Stimulated activated naive B cell treated with anti-CD40 and anti-IgM and Interleukin-4, amounts not matched to agents 10 μg/mL and 1 μg/mL and 100 μg/mL, for 72 hours (primary cell): ENCODE data around the gene ATOH8.

ENCODE experiments used
- ATAC-seq, 2 donors: fragments of 150-1000 bp; cut with Tn5 transposase; replicated peaks; 2 replicates each; pipeline ENCODE4 v1.10.0; 2021; ENCODE audit warnings: moderate library complexity in 1 of 2
- DNase-seq: peaks from one replicate; pipeline ENCODE4 v3.0.0; 2021
- H3K27ac Mint-ChIP-seq: one replicate; pipeline ENCODE4 v1.8.0; 2022; ENCODE audit warnings: mild to moderate bottlenecking, mixed read lengths
- H3K27me3 Mint-ChIP-seq, 2 donors: one replicate each; pipeline ENCODE4 v1.8.0; 2022; ENCODE audit warnings: mixed read lengths in 2 of 2
- H3K36me3 Mint-ChIP-seq, 2 donors: one replicate each; pipeline ENCODE4 v1.8.0; 2022; ENCODE audit warnings: mixed read lengths in 2 of 2, mild to moderate bottlenecking in 1 of 2
- H3K4me1 Mint-ChIP-seq, 2 donors: one replicate each; pipeline ENCODE4 v1.8.0; 2022; ENCODE audit warnings: mixed read lengths in 2 of 2, mild to moderate bottlenecking in 1 of 2
- H3K4me3 Mint-ChIP-seq, 2 donors: one replicate each; pipeline ENCODE4 v1.8.0; 2022; ENCODE audit warnings: mild to moderate bottlenecking in 2 of 2, mixed read lengths in 2 of 2, moderate library complexity in 1 of 2
- H3K9me3 Mint-ChIP-seq, 2 donors: one replicate each; pipeline ENCODE4 v1.8.0; 2022; ENCODE audit warnings: mixed read lengths in 2 of 2, mild to moderate bottlenecking in 1 of 2

The ATOH8 gene

DNA sequence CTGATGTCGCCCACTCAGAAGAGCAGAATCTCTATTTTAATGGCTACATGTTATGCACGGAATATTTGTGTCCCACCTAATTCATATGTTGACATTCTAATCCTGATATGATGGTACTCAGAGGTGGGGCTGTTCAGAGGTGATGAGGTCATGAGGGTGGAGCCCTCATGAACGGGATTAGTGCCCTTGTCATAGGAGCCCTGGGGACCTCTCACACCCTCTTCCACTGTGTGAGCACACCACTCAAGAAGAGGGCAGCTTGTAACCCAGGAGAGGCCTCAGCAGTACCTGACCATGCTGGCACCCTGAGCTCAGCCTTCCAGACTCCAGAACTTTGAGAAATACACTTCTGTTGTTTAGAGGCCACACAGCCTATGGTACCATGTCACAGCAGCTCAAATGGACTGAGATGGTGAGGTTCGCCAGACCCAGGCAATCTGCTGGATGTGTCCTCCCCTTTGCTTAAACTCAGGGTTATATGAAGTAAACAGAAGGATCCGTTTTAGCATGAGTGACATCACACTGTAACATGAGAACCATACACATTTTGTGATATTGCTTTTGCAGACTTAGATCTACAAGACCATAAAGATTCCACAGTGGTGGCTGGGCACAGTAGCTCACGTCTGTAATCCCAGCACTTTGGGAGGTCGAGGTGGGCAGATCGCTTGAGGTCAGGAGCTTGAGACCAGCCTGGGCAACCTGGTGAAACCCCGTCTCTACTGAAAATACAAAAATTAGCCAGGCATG, 48.7 kb downstream of the ATOH8 start:
- Mint-ChIP-seq H3K4me3 (no peak overlapping the region), H3K27ac (no peak overlapping the region), H3K9me3 (peaks cover 5 to 7% of the 10 kb centered on the region in 2 donors), H3K4me1 (peaks cover 3 to 10% of the 10 kb centered on the region in 2 donors), H3K36me3 (no peaks in the 10 kb centered on the region), H3K27me3 (peaks cover 26 to 27% of the 10 kb centered on the region in 2 donors)
- ATAC-seq = no peak
- DNase-seq = no peak

DNA sequence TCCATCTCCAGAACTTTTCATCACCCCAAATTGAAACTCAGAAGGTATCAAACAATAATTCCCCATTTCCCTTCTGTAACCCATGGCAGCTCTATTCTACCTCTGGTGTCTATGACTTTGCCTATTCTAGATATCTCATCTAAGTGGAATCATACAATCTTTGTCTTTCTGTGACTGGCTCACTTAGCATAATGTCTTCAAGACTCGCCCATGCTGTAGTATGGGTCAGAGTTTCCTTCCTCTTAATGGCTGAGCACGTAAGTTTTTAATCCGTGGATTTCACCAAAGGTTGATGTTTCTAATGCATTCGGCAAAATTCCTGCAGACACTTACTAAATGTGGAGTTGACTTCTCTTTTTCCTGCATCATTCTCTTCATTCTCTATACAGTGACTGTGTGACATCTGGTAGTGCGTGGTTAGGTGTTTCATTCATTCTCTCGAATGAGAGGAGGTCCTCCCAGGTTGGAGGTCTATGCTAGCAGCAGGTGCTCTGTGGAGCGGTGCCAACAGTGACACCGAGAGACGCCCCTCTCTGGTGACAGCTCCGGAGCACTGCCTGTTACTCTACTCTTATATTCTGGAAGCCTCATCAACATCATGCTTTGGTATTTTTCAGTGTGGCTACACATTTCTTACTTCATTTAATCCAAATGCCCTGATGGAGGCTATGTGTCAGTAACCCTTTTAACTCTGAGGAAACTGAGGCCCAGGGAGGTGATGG, 50.1 kb downstream of the ATOH8 start:
- Mint-ChIP-seq H3K27ac (no peak overlapping the region), H3K36me3 (no peaks in the 10 kb centered on the region), H3K4me3 (no peak overlapping the region), H3K4me1 (peaks cover 3 to 10% of the 10 kb centered on the region in 2 donors), H3K9me3 (peaks cover 5 to 7% of the 10 kb centered on the region in 2 donors), H3K27me3 (peaks cover 20 to 21% of the 10 kb centered on the region in 2 donors)
- ATAC-seq = no peak
- no peak for DNase-seq

DNA sequence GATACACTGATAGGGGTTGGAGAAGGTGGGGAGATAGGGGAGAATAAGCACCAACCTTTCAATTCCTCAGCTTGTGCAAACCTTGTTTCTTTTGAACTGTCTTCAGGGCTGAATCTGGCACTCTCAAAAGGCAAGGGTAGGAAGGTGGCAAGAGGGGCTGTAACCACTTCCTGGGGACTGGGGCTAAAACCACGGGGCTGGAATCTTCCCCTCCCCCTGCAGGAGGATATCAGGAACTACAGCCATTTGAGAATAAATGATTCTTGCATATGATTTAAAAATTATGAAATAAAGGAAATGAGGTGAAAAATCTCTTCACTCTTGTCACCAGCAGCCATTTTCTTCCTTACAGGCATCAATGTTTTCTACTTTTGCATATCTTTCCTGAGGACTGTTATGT, 50.8 kb downstream of the ATOH8 start:
- no peak overlapping the region for H3K4me3 Mint-ChIP-seq
- ATAC-seq (peak in 1 of 2 donors; percentile 25), DNase-seq (no peak)
- peaks cover 5 to 7% of the 10 kb centered on the region in 2 donors for H3K9me3 Mint-ChIP-seq
- peaks cover 3 to 10% of the 10 kb centered on the region in 2 donors for H3K4me1 Mint-ChIP-seq
- no peaks in the 10 kb centered on the region for H3K36me3 Mint-ChIP-seq
- H3K27me3 Mint-ChIP-seq = peaks cover 16 to 18% of the 10 kb centered on the region in 2 donors
- H3K27ac Mint-ChIP-seq = no peak overlapping the region

DNA sequence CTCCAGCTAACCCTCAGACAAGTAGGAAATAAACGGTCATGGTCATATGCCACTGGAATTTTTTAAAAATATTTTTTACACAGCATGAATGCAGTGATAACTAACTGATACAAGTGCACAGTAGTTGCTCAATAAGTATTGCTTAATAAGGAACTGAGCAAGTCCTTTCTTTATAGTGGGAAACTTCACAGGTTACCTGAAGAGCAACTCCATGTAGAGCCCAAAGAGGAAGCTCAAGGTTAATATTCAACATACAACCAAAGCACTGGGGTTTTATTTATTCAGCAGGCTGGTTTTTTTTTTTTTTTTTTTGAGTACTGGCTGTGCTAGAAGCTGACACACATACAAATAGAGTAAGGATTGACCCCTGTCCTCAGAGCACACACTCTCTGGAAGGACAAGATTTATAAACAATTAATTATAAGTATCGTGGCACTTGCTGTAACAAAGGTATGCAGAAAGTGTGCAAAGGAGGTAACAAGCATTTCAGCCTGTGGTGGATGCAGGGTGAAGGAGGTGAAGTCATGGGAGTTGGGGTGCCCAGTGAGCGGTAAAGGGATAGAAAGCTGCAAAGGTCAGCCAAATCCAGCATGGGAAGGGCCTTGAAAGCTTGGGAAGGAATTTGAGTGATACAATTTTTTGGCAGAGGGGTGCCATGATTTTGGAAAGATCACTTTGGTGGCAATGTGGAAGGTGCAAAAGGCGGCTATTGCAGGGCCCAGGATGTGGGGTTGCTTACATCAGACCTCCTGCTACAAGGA, 52.7 kb downstream of the ATOH8 start:
- peaks cover 3 to 10% of the 10 kb centered on the region in 2 donors for H3K4me1 Mint-ChIP-seq
- no peak overlapping the region for H3K27ac Mint-ChIP-seq
- no peak for DNase-seq
- H3K27me3 Mint-ChIP-seq = peaks cover 15 to 17% of the 10 kb centered on the region in 2 donors
- H3K36me3 Mint-ChIP-seq = no peaks in the 10 kb centered on the region
- H3K4me3 Mint-ChIP-seq = no peak overlapping the region
- peaks cover 0 to 2% of the 10 kb centered on the region in 2 donors for H3K9me3 Mint-ChIP-seq
- peak; percentile 39 to 60 for ATAC-seq

DNA sequence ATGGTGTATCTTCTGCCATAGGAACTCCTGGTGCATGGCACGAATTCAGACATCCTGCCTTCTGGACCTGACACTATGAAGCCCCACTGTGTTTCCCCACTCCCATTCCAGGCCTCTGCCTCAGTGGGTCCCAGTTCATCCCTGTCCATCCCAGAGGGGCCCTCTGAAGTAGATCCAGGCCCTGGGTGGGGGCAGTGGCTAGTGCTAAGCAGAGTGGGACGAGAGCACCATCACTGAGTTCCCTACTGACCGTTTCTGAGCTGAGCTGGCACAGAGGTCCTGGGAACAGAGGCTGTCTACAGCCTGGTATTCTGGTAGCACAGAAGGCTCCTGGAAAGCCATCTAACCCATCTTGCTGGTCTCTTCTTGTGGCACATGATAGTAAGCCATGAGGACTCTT, 54.0 kb downstream of the ATOH8 start:
- H3K4me1 Mint-ChIP-seq = peaks cover 3 to 10% of the 10 kb centered on the region in 2 donors
- DNase-seq (no peak), ATAC-seq (no peak)
- H3K27ac Mint-ChIP-seq = no peak overlapping the region
- peaks cover 18 to 20% of the 10 kb centered on the region in 2 donors for H3K27me3 Mint-ChIP-seq
- no peaks in the 10 kb centered on the region for H3K36me3 Mint-ChIP-seq
- H3K4me3 Mint-ChIP-seq = no peak overlapping the region
- no peaks in the 10 kb centered on the region for H3K9me3 Mint-ChIP-seq

DNA sequence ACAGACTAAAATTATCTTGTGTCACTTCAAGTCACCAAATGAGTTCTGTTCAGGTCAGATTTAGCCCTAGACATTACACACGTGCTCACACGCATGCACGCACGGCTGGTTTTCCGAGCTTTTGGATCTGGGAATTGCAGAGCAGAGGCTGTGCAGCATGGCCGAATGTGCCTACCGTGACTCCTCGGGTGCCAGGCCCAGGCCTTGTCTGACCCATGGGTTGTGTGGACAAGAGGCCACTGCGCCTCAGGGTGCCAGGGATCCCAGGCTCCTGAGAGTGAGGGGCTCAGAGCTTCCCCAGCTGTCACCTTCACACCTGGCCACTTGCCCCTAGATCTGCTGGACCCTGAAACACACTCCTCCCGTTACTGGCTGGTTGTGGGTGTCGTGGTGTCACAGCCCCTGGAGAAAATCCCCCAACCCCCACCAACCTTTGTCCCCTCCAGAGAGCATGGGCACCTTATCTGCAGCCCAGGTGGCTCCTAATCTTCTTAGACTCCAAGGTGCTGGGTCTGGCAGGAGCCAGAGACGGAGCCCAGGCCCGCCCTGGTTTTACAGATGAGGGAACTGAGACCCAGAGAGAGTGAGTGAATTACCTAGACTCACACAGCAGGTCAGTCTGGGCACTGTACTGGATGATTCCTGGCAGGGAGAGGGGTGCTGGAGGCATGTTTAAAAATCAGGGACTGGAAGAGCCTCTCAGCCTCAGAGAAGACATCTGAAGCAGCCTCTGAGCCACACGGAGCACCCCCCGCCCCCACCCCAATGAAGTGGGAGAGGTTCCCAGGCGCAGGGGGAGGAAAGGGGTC, 56.8 kb downstream of the ATOH8 start:
- Mint-ChIP-seq H3K27ac (no peak overlapping the region), H3K4me3 (no peak overlapping the region), H3K36me3 (no peaks in the 10 kb centered on the region)

DNA sequence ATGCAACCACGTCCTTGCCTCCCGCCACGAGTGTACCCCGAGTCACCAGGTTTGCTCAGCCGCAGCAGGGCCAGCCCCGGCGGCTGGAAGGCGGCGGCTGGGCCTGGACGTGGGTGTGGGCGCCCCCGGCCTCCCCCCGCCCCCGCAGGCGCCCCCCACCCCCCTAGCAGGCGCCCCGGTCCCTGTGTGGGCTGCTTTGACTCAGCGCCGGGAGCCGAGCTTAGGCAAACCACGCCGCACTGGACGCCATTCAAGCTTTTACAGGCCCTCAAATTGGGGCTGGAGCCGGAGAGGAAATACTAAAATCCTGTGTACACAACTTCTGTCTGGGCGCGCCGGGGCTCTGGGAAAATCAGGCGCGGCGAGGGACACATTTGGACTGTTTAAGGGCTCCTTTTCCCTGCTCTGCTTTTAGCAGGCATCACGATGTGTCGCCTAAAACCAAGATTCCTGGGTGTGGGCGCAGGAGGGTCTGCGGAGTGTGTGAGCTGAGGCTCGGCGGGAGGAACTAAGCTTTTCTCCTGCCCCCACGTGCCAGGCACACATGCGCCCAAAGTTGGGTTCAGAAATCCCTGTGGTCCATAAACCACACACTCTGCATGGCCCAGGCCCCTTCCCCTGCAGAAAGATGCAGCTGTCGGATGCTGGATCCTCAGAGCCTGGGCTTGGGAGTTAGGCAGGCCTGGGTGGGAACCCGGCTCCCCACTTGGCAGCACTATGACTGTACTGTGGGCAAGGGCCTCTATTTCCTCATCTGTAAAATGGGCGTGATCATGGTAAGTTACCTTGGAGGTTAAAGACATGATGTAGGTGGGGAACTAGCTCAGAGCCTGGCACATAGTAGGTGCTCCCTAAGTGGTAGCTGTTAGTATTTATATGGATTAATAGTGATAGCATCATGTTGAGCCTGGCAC, 57.6 kb downstream of the ATOH8 start:
- no peaks in the 10 kb centered on the region for H3K36me3 Mint-ChIP-seq
- DNase-seq = no peak
- ATAC-seq = no peak

More for the DNA sequence above, 56.8 kb downstream of the ATOH8 start:
- Mint-ChIP-seq H3K27me3 (peaks cover 29 to 38% of the 10 kb centered on the region in 2 donors), H3K9me3 (no peaks in the 10 kb centered on the region), H3K4me1 (peaks cover 2 to 13% of the 10 kb centered on the region in 2 donors)
- no peak for ATAC-seq
- DNase-seq = no peak

DNA sequence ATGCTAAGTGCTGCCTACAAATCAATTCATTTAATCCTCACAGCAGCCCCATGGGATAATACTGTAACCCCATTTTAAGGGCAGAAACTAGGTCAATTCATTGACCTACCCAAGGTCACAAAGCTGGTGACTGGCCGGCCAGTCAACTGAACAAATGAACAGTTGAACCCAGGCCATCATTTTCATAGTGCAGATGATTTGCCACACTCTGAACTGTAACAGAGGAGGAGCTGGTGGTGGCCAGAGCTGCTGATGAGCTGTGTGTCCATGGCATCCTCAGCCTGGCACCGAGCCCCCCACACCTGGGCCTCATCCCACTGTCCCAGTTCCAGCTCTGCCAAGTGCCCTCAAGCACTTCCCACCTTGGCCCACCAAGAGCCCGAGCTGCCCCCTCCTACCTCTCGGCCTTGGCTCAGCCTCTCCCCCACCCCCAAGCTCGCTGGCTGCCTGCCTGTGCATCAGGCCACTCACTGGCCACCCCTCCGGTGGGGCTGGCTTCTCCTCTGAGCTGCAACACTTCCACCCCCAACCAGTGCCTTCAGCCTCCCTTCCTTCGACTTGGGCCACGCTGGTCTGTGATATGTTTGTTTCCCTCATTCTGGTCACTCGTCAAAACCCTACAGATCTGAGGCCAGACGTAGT, 58.4 kb downstream of the ATOH8 start:
- no peak overlapping the region for H3K27ac Mint-ChIP-seq
- H3K36me3 Mint-ChIP-seq = no peaks in the 10 kb centered on the region
- H3K4me3 Mint-ChIP-seq = no peak overlapping the region
- H3K4me1 Mint-ChIP-seq = peaks cover 2 to 8% of the 10 kb centered on the region in 2 donors
- H3K9me3 Mint-ChIP-seq = no peaks in the 10 kb centered on the region
- ATAC-seq = no peak
- no peak for DNase-seq
- H3K27me3 Mint-ChIP-seq = peaks cover 29 to 38% of the 10 kb centered on the region in 2 donors

More for the DNA sequence above, 57.6 kb downstream of the ATOH8 start:
- Mint-ChIP-seq H3K27ac (no peak overlapping the region), H3K4me1 (peaks cover 2 to 11% of the 10 kb centered on the region in 2 donors), H3K27me3 (peaks cover 29 to 38% of the 10 kb centered on the region in 2 donors), H3K4me3 (no peak overlapping the region), H3K9me3 (no peaks in the 10 kb centered on the region)

DNA sequence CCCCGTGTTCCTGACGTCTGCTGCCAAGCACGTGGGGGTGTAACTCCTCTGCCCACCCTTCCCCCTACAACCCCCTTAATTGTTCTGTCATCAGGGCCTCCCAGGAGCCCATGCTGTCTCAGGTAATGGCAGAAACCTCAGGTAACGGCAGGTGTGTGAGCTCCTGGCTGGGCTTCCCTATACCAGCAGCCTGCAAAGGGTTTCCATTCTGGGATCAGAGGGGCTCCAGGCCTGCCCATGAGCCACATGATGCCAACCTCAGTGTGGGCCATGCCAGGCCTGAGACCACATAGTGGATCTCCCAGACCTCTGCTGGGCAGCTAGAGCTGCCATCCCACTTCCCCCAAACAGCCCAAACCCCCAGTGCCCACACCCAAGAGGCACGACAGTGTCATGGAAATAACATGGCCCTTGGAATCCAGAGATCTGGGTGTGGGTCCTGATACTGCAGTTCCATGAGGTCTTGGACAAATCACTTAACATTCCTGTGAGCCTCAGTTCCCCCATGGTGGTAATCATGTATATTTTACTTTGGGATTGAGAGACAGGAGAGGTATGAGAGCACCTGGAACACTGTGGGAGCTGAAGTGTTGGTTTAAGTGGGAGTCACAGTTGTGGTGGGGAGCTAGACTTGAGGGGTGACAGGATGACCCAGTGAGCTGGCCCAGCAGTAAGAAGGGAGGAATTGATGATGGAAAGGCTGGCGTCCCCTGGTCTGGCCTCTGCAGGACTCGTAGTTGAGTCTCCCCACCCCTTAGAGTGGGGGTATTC, 59.6 kb downstream of the ATOH8 start:
- Mint-ChIP-seq H3K4me1 (peaks cover 2 to 8% of the 10 kb centered on the region in 2 donors), H3K9me3 (no peaks in the 10 kb centered on the region), H3K4me3 (no peak overlapping the region), H3K27me3 (peaks cover 29 to 44% of the 10 kb centered on the region in 2 donors), H3K36me3 (no peaks in the 10 kb centered on the region), H3K27ac (peak overlapping the region; percentile 39)
- ATAC-seq (no peak), DNase-seq (no peak)

DNA sequence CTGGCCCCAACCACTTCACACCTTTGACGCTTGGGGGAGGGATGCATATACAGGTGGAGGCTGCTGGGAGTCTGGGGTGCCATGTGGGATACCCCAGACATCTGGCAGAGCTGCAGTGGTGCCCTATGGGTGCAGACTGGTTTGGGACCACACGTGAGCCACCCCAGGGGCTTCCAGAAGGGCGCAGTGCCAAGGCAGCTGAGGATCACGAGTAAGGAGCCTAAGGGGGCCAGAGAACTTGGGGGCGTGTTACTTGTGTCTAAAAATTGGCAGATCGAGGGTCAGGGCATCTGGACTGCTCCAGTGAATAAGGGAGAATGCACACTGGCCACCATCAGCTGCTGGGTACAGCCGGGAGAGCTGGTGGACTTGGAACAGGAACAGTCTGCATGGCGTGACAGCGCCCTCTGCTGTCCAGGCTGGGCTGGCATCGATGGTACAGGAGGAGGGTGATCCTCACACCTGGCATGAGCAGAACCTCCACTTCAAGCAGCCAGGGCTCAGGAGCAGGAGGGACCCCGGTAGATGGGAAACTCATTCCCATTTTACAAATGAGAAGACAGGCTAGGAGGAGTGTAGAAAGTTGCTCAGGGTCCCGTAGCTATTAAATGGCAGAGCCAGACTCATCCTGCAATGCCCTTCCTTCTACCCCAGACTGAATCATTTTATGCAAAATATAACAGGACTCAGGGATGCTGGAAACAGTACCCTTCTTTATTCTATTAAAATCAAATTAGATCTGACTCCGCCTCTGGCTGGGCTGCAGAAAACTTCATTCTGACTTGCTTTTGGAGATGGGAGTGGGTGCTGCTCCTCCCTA, 60.4 kb downstream of the ATOH8 start:
- H3K27me3 Mint-ChIP-seq = peaks cover 29 to 44% of the 10 kb centered on the region in 2 donors

DNA sequence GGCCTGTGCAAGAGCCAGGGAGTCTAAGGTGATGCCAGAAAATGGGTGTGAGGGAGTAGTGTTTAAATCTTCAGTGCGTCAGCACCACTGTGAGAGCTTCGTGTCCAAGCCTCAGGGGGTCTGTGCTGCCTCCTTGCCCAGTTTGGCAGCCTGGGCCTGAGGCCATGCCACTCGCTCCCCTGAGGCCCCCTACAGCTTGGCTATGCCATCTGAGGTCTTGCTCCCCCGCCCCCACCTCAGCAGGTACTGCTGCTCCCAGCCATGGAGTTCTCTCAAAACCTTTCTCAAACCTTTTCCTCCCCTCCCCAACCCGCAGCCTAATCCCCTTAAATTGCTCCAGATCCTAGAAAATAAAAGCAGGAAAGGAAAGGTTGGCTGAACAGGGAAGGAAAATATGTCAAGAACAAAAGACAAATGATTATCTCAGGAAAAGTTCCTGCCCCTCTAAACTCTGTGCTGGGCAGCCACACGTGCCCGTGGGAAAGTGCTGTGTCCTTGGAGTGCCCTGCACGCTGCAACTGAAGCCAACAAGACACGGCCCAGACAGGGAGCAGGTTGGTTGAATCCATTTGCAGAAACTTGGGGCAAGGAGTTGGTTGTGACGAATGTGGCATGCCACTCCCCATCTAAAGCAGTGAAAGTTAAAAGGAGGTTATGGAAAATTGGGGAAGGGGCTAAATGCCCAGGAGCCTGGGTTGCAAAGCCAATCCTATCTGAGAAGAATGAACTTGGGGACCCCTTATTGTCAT, 61.2 kb downstream of the ATOH8 start:
- H3K27me3 Mint-ChIP-seq = peaks cover 29 to 50% of the 10 kb centered on the region in 2 donors
- ATAC-seq = peak in 1 of 2 donors; percentile 10
- H3K4me3 Mint-ChIP-seq = no peak overlapping the region

More for the DNA sequence above, 60.4 kb downstream of the ATOH8 start:
- H3K4me3 Mint-ChIP-seq = no peak overlapping the region
- H3K36me3 Mint-ChIP-seq = no peaks in the 10 kb centered on the region
- ATAC-seq = peak; percentile 96 to 99
- H3K4me1 Mint-ChIP-seq = peaks cover 2 to 8% of the 10 kb centered on the region in 2 donors
- peak; percentile 66 for DNase-seq
- no peaks in the 10 kb centered on the region for H3K9me3 Mint-ChIP-seq
- H3K27ac Mint-ChIP-seq = no peak overlapping the region

More for the DNA sequence above, 61.2 kb downstream of the ATOH8 start:
- Mint-ChIP-seq H3K4me1 (peaks cover 2 to 8% of the 10 kb centered on the region in 2 donors), H3K9me3 (no peaks in the 10 kb centered on the region), H3K36me3 (no peaks in the 10 kb centered on the region), H3K27ac (no peak overlapping the region)
- no peak for DNase-seq
